ENCODE results near the gene SDK1. TPM values are rescaled to one million over a fixed set of nuclear protein-coding genes. Genes with fewer than 3 reads are reported as not detected.
A peak's percentile ranks its signal among the peaks of the same experiment; 100 is the strongest.
"Not testable (repeated sequence)": the region's sequence is repeated elsewhere in the genome, so short reads cannot be mapped to it uniquely, and the experiment has no call there.

SDK1 gene
- total RNA-seq, 1 donor from 2014 or later: 225 TPM

GRCh38 chr7:4248295-4248694 is 947.2 kb downstream of the SDK1 start:
- Mint-ChIP-seq H3K4me3 (ENCODE audit: unreplicated experiment) (no peak overlapping the region), H3K27ac (ENCODE audit: unreplicated experiment) (no peak overlapping the region), H3K36me3 (ENCODE audit: unreplicated experiment) (peaks cover 51% of the 10 kb centered on the region), H3K9me3 (ENCODE audit: unreplicated experiment) (peaks cover 19% of the 10 kb centered on the region), H3K4me1 (ENCODE audit: low read depth, unreplicated experiment) (peaks cover 5% of the 10 kb centered on the region), H3K27me3 (ENCODE audit: unreplicated experiment) (peaks cover 14% of the 10 kb centered on the region)
- TF ChIP-seq CTCF (IDR thresholded peaks at IDR 0.05; ENCODE audit: partially characterized antibody, unreplicated experiment): no peak
- DNase-seq: no peak

- H3K4me1 Mint-ChIP-seq (ENCODE audit: low read depth, unreplicated experiment): peaks cover 5% of the 10 kb centered on the region
- H3K4me3 Mint-ChIP-seq (ENCODE audit: unreplicated experiment): no peak overlapping the region
- H3K36me3 Mint-ChIP-seq (ENCODE audit: unreplicated experiment): peaks cover 45% of the 10 kb centered on the region
- no peak for DNase-seq
- no peak overlapping the region for H3K27ac Mint-ChIP-seq (ENCODE audit: unreplicated experiment)
- H3K9me3 Mint-ChIP-seq (ENCODE audit: unreplicated experiment): peaks cover 13% of the 10 kb centered on the region
- H3K27me3 Mint-ChIP-seq (ENCODE audit: unreplicated experiment): peaks cover 14% of the 10 kb centered on the region
- no peak for TF ChIP-seq CTCF (IDR thresholded peaks at IDR 0.05; ENCODE audit: partially characterized antibody, unreplicated experiment)
Measured at GRCh38 chr7:4249241-4249640, 948.2 kb downstream of the SDK1 start.

- Mint-ChIP-seq H3K9me3 (ENCODE audit: unreplicated experiment) (peaks cover 15% of the 10 kb centered on the region), H3K4me1 (ENCODE audit: low read depth, unreplicated experiment) (peaks cover 6% of the 10 kb centered on the region), H3K36me3 (ENCODE audit: unreplicated experiment) (peaks cover 42% of the 10 kb centered on the region), H3K27me3 (ENCODE audit: unreplicated experiment) (peaks cover 13% of the 10 kb centered on the region), H3K27ac (ENCODE audit: unreplicated experiment) (no peak overlapping the region), H3K4me3 (ENCODE audit: unreplicated experiment) (no peak overlapping the region)
- DNase-seq: no peak
- no peak for TF ChIP-seq CTCF (IDR thresholded peaks at IDR 0.05; ENCODE audit: partially characterized antibody, unreplicated experiment)
Measured at GRCh38 chr7:4255336-4255735, 954.3 kb downstream of the SDK1 start.

GRCh38 chr7:4256286-4256685 is 955.2 kb downstream of the SDK1 start:
- TF ChIP-seq CTCF (IDR thresholded peaks at IDR 0.05; ENCODE audit: partially characterized antibody, unreplicated experiment): no peak
- Mint-ChIP-seq H3K27ac (ENCODE audit: unreplicated experiment) (no peak overlapping the region), H3K4me3 (ENCODE audit: unreplicated experiment) (no peak overlapping the region), H3K4me1 (ENCODE audit: low read depth, unreplicated experiment) (peaks cover 12% of the 10 kb centered on the region), H3K36me3 (ENCODE audit: unreplicated experiment) (peaks cover 35% of the 10 kb centered on the region), H3K9me3 (ENCODE audit: unreplicated experiment) (peaks cover 15% of the 10 kb centered on the region), H3K27me3 (ENCODE audit: unreplicated experiment) (peaks cover 13% of the 10 kb centered on the region)
- DNase-seq: no peak

- no peak for TF ChIP-seq CTCF (IDR thresholded peaks at IDR 0.05; ENCODE audit: partially characterized antibody, unreplicated experiment)
- no peak overlapping the region for H3K27ac Mint-ChIP-seq (ENCODE audit: unreplicated experiment)
- H3K4me3 Mint-ChIP-seq (ENCODE audit: unreplicated experiment): no peak overlapping the region
- peaks cover 12% of the 10 kb centered on the region for H3K4me1 Mint-ChIP-seq (ENCODE audit: low read depth, unreplicated experiment)
- H3K36me3 Mint-ChIP-seq (ENCODE audit: unreplicated experiment): peaks cover 28% of the 10 kb centered on the region
- H3K27me3 Mint-ChIP-seq (ENCODE audit: unreplicated experiment): peaks cover 13% of the 10 kb centered on the region
- peaks cover 15% of the 10 kb centered on the region for H3K9me3 Mint-ChIP-seq (ENCODE audit: unreplicated experiment)
- peak; percentile 1 for DNase-seq
Measured at GRCh38 chr7:4257146-4258111, 956.4 kb downstream of the SDK1 start.

- Mint-ChIP-seq H3K36me3 (ENCODE audit: unreplicated experiment) (peaks cover 23% of the 10 kb centered on the region), H3K4me1 (ENCODE audit: low read depth, unreplicated experiment) (peaks cover 12% of the 10 kb centered on the region)
- not testable (repeated sequence) for DNase-seq
Measured at GRCh38 chr7:4260116-4260515, 959.1 kb downstream of the SDK1 start.

More at GRCh38 chr7:4260116-4260515, 959.1 kb downstream of the SDK1 start:
- peaks cover 15% of the 10 kb centered on the region for H3K9me3 Mint-ChIP-seq (ENCODE audit: unreplicated experiment)
- not testable (repeated sequence) for H3K4me3 Mint-ChIP-seq (ENCODE audit: unreplicated experiment); H3K27ac Mint-ChIP-seq (ENCODE audit: unreplicated experiment)
- H3K27me3 Mint-ChIP-seq (ENCODE audit: unreplicated experiment): peaks cover 15% of the 10 kb centered on the region
